Gastroesophageal sphincter (tissue), 4 donors: Measurements from ENCODE around the gene ADAT2. TPM values are rescaled to one million over a fixed set of nuclear protein-coding genes. Genes with fewer than 3 reads are reported as not detected.
A peak's percentile ranks its signal among the peaks of the same experiment; 100 is the strongest.
"Not testable (repeated sequence)": the region's sequence is repeated elsewhere in the genome, so short reads cannot be mapped to it uniquely, and the experiment has no call there.

ENCODE experiments used
- ATAC-seq: fragments of 150-250 bp; one replicate; pipeline ENCODE4 v1.9.1; 2016; ENCODE audit warnings: mild to moderate bottlenecking, moderate library complexity
- H3K27ac ChIP-seq, 4 donors: fragments of 200-600 bp; sonication (generic) in 3 of 4; 1 replicate in 3 of 4; 2 replicates in 1 of 4; pipeline ENCODE4 v1.5.1; 2016 to 2019
- H3K27me3 ChIP-seq: fragments of 200-600 bp; sonication (generic); one replicate; pipeline ENCODE4 v1.5.1; 2019
- H3K36me3 ChIP-seq, 2 donors: fragments of 200-600 bp; sonication (generic); one replicate each; pipeline ENCODE4 v1.5.1; 2019; ENCODE audit warnings: control low read depth in 1 of 2
- H3K4me1 ChIP-seq, 3 donors: fragments of 200-600 bp; sonication (generic); 1 replicate in 2 of 3; 2 replicates in 1 of 3; pipeline ENCODE4 v1.5.1; 2016 to 2019; ENCODE audit warnings: control low read depth in 2 of 3
- H3K4me3 ChIP-seq, 2 donors: fragments of 200-600 bp; sonication (generic); one replicate each; pipeline ENCODE4 v1.5.1; 2019; ENCODE audit warnings: mild to moderate bottlenecking in 1 of 2, moderate library complexity in 1 of 2
- H3K9me3 ChIP-seq, 3 donors: fragments of 200-600 bp; sonication (generic); one replicate each; pipeline ENCODE4 v1.5.1; 2017 to 2019; ENCODE audit warnings: control low read depth in 2 of 3
- CTCF ChIP-seq, 4 experiments: fragments of 200-600 bp in 2 of 4; fragments of 450-650 bp in 2 of 4; sonication (generic) in 1 of 4; IDR thresholded peaks; one replicate each; pipeline ENCODE4 v1.5.1; 2017 to 2019; ENCODE audit warnings: antibody characterized with exemption in 4 of 4, mild to moderate bottlenecking in 2 of 4, moderate library complexity in 2 of 4
- EP300 ChIP-seq: sonication (generic); formaldehyde crosslinking; IDR thresholded peaks from one replicate; pipeline ENCODE4 v1.6.1; 2017; ENCODE audit warnings: antibody characterized with exemption, mild to moderate bottlenecking
- POLR2A ChIP-seq, 2 donors: fragments of 450-650 bp; IDR thresholded peaks; one replicate each; pipeline ENCODE4 v1.6.1; 2017; ENCODE audit warnings: antibody characterized with exemption in 2 of 2, mild to moderate bottlenecking in 2 of 2, moderate library complexity in 1 of 2
- POLR2AphosphoS5 ChIP-seq: sonication (generic); formaldehyde crosslinking; IDR thresholded peaks from one replicate; pipeline ENCODE4 v1.6.1; 2017; ENCODE audit warnings: antibody characterized with exemption
- WGBS, 2 donors: methylation state at CpG; one replicate each; pipeline ENCODE4 v1.1.5; 2018; ENCODE audit warnings: low coverage in 1 of 2; 5-methylcytosine and 5-hydroxymethylcytosine counted together
- total RNA-seq, 4 donors: library from RNA; depleted of rRNA; stranded (reverse); fragments of >200 nt; gene quantifications; one replicate each; pipeline ENCODE4 v1.1.0, GENCODE V29; 2016

The ADAT2 gene
- total RNA-seq, 4 donors from 2014 or later: 2.7 to 7.8 (median 3.7) TPM

GRCh38 chr6:143451531-143451930, 1.0 kb upstream of the ADAT2 start:
- H3K27ac ChIP-seq: peak overlapping the region in 2 of 4 donors; percentile 79 to 83
- no peak for TF ChIP-seq CTCF (IDR thresholded peaks at IDR 0.05)
- no peak for TF ChIP-seq POLR2A (IDR thresholded peaks at IDR 0.05)
- TF ChIP-seq POLR2AphosphoS5: no peak
- ATAC-seq: no peak
- H3K9me3 ChIP-seq: no peaks in the 10 kb centered on the region
- WGBS, 2 donors: 31 to 46% methylated on average over 3 to 4 of the region's 4 CpGs
- H3K36me3 ChIP-seq: peaks cover 0 to 7% of the 10 kb centered on the region in 2 donors
- peak overlapping the region; percentile 51 to 60 for H3K4me3 ChIP-seq
- H3K27me3 ChIP-seq: no peaks in the 10 kb centered on the region
- H3K4me1 ChIP-seq: peaks cover 5 to 40% (median 8%) of the 10 kb centered on the region in 3 donors

- ATAC-seq: no peak
- H3K36me3 ChIP-seq: peaks cover 0 to 7% of the 10 kb centered on the region in 2 donors
- H3K9me3 ChIP-seq: no peaks in the 10 kb centered on the region
- TF ChIP-seq CTCF (IDR thresholded peaks at IDR 0.05): no peak
- TF ChIP-seq POLR2A (IDR thresholded peaks at IDR 0.05): no peak
- no peak for TF ChIP-seq EP300
- TF ChIP-seq POLR2AphosphoS5: no peak
- 1 to 4% methylated on average over 15 to 18 of the region's 19 CpGs for WGBS, 2 donors
- H3K27ac ChIP-seq: peak overlapping the region in 3 of 4 donors; percentile 79 to 83 (median 83)
- H3K4me3 ChIP-seq: peak overlapping the region; percentile 51 to 60
- H3K27me3 ChIP-seq: no peaks in the 10 kb centered on the region
- peaks cover 5 to 50% (median 8%) of the 10 kb centered on the region in 3 donors for H3K4me1 ChIP-seq
Observed at GRCh38 chr6:143449714-143450452, 612 bp downstream of the ADAT2 start.

GRCh38 chr6:143449082-143449713, 1.3 kb downstream of the ADAT2 start:
- peak overlapping the region in 1 of 4 donors; percentile 79 for H3K27ac ChIP-seq
- no peak for ATAC-seq
- peaks cover 0 to 7% of the 10 kb centered on the region in 2 donors for H3K36me3 ChIP-seq
- no peaks in the 10 kb centered on the region for H3K9me3 ChIP-seq
- H3K4me3 ChIP-seq: peak overlapping the region; percentile 51 to 60
- 68 to 88% methylated on average over 4 to 6 of the region's 6 CpGs for WGBS, 2 donors
- no peaks in the 10 kb centered on the region for H3K27me3 ChIP-seq
- no peak for TF ChIP-seq POLR2AphosphoS5
- TF ChIP-seq CTCF (IDR thresholded peaks at IDR 0.05): no peak
- TF ChIP-seq EP300: no peak
- no peak for TF ChIP-seq POLR2A (IDR thresholded peaks at IDR 0.05)
- peaks cover 5 to 50% (median 8%) of the 10 kb centered on the region in 3 donors for H3K4me1 ChIP-seq

- not testable (repeated sequence) for H3K36me3 ChIP-seq, H3K27me3 ChIP-seq, ATAC-seq, H3K9me3 ChIP-seq, H3K4me3 ChIP-seq, H3K27ac ChIP-seq
- WGBS, 2 donors: 92 to 100% methylated on average over 1 to 2 of the region's 2 CpGs
- peaks cover 5 to 45% (median 8%) of the 10 kb centered on the region in 3 donors for H3K4me1 ChIP-seq
Observed at GRCh38 chr6:143447865-143448264, 2.6 kb downstream of the ADAT2 start.

- TF ChIP-seq CTCF (IDR thresholded peaks at IDR 0.05): no peak
- TF ChIP-seq EP300: no peak
- no peak for TF ChIP-seq POLR2AphosphoS5
- TF ChIP-seq POLR2A (IDR thresholded peaks at IDR 0.05): no peak
- Histone ChIP-seq H3K27ac (no peak overlapping the region), H3K4me3 (no peak overlapping the region), H3K36me3 (peaks cover 0 to 19% of the 10 kb centered on the region in 2 donors), H3K27me3 (no peaks in the 10 kb centered on the region), H3K4me1 (peaks cover 0 to 15% (median 0%) of the 10 kb centered on the region in 3 donors), H3K9me3 (no peaks in the 10 kb centered on the region)
- ATAC-seq: no peak
- 67 to 100% methylated on average over 1 to 2 of the region's 2 CpGs for WGBS, 2 donors
Observed at GRCh38 chr6:143443096-143443495, 7.4 kb downstream of the ADAT2 start.
